HepG2 (cell line): Measurements from ENCODE around the gene SNX15. TPM values are rescaled to one million over a fixed set of nuclear protein-coding genes. Genes with fewer than 3 reads are reported as not detected.

Experiments
- ASH2L ChIP-seq: fragments of 300-600, 200-600 bp; sonication (generic); IDR thresholded peaks from 2 replicates; pipeline ENCODE4 v1.7.0; 2017; ENCODE audit warnings: low read depth, mild to moderate bottlenecking, moderate library complexity, mixed read lengths, low read length; ENCODE audit not compliant: insufficient read length
- FOXK1 ChIP-seq: sonication (generic); formaldehyde crosslinking; IDR thresholded peaks from 2 replicates; pipeline ENCODE4 v1.4.0; 2020; ENCODE audit warnings: low read depth, missing genetic modification reagents, borderline replicate concordance
- KLF13 ChIP-seq: sonication (generic); formaldehyde crosslinking; IDR thresholded peaks from 2 replicates; pipeline ENCODE4 v1.4.0; 2020; ENCODE audit warnings: mild to moderate bottlenecking, missing genetic modification reagents
- NCOA1 ChIP-seq: sonication (generic); formaldehyde crosslinking; IDR thresholded peaks from 2 replicates; pipeline ENCODE4 v1.9.0; 2021; ENCODE audit warnings: missing genetic modification reagents
- SOX5 ChIP-seq: IDR thresholded peaks from 2 replicates; pipeline ENCODE4 v1.6.1; 2016; ENCODE audit warnings: borderline replicate concordance
- TGIF2 ChIP-seq: IDR thresholded peaks from 2 replicates; pipeline ENCODE4 v1.6.1; 2016; ENCODE audit warnings: control low read depth, missing compliant biosample characterization
- ZC3H4 ChIP-seq: sonication (generic); formaldehyde crosslinking; IDR thresholded peaks from 2 replicates; pipeline ENCODE4 v1.4.0; 2020; ENCODE audit warnings: missing genetic modification reagents, borderline replicate concordance
- ZEB1 ChIP-seq: IDR thresholded peaks from 2 replicates; pipeline ENCODE4 v1.6.1; 2012; ENCODE audit warnings: mild to moderate bottlenecking, low read depth, inconsistent platforms; ENCODE audit not compliant: insufficient replicate concordance
- ZNF230 ChIP-seq: sonication (generic); formaldehyde crosslinking; IDR thresholded peaks from 2 replicates; pipeline ENCODE4 v1.4.0; 2020; ENCODE audit warnings: mild to moderate bottlenecking, missing genetic modification reagents
- ZNF317 ChIP-seq: sonication (generic); formaldehyde crosslinking; IDR thresholded peaks from 2 replicates; pipeline ENCODE4 v1.5.0; 2020; ENCODE audit warnings: mild to moderate bottlenecking, missing genetic modification reagents
- ZNF432 ChIP-seq: sonication (generic); formaldehyde crosslinking; IDR thresholded peaks from 2 replicates; pipeline ENCODE4 v1.5.0; 2020; ENCODE audit warnings: missing genetic modification reagents, mild to moderate bottlenecking, borderline replicate concordance
- ZNF557 ChIP-seq: sonication (generic); formaldehyde crosslinking; IDR thresholded peaks from 2 replicates; pipeline ENCODE4 v1.4.0; 2020; ENCODE audit warnings: missing genetic modification reagents
- ZNF558 ChIP-seq: sonication (generic); formaldehyde crosslinking; IDR thresholded peaks from 2 replicates; pipeline ENCODE4 v1.9.0; 2022; ENCODE audit warnings: mild to moderate bottlenecking, missing genetic modification reagents, borderline replicate concordance
- ZNF7 ChIP-seq: IDR thresholded peaks from 2 replicates; pipeline ENCODE4 v1.6.1; 2016; ENCODE audit warnings: missing biosample characterization, missing genetic modification reagents
- polyA plus RNA-seq, 8 experiments: library from polyadenylated mRNA; depleted of rRNA in 3 of 8; stranded (reverse) in 7 of 8; unstranded in 1 of 8; fragments of >200 nt; fragmentation: Illumina TruSeq in 4 of 8; extraction: Trizol in 4 of 8; gene quantifications; 2 replicates each; pipeline versions ENCODE4 v1.2.1 to v1.2.3, GENCODE V29; 2011 to 2016; ENCODE audit warnings: low read depth in 4 of 8, missing spikeins in 1 of 8, mixed read lengths in 1 of 8; ENCODE audit not compliant: insufficient read depth in 1 of 8
- total RNA-seq, 5 experiments: library from RNA; depleted of rRNA; stranded (reverse); fragments of >200 nt; fragmentation: Illumina TruSeq; extraction: Trizol; gene quantifications; 2 replicates each; pipeline ENCODE4 v1.2.3, GENCODE V29; 2016; ENCODE audit warnings: low read depth in 1 of 5
- TF ChIP-seq, protein P1 (sequence below): sonication (generic); formaldehyde crosslinking; conservative IDR thresholded peaks from 2 replicates; pipeline ENCODE4 v1.8.0; 2022; ENCODE audit warnings: mild to moderate bottlenecking, moderate library complexity, missing genetic modification reagents
- TF ChIP-seq, protein P2 (sequence below): sonication (generic); formaldehyde crosslinking; IDR thresholded peaks from 2 replicates; pipeline ENCODE4 v1.8.0; 2022; ENCODE audit warnings: mild to moderate bottlenecking, missing genetic modification reagents, moderate library complexity
- TF ChIP-seq, protein P3 (sequence below): fragments of 450-650 bp; IDR thresholded peaks from 2 replicates; pipeline ENCODE4 v1.6.1; 2017

SNX15 gene
- total and polyA plus RNA-seq, 2 of the 13 experiments (the other 11 are each of a cell fraction or from before 2014, with no cell fraction given) = 19.1 to 22.6 TPM

DNA sequence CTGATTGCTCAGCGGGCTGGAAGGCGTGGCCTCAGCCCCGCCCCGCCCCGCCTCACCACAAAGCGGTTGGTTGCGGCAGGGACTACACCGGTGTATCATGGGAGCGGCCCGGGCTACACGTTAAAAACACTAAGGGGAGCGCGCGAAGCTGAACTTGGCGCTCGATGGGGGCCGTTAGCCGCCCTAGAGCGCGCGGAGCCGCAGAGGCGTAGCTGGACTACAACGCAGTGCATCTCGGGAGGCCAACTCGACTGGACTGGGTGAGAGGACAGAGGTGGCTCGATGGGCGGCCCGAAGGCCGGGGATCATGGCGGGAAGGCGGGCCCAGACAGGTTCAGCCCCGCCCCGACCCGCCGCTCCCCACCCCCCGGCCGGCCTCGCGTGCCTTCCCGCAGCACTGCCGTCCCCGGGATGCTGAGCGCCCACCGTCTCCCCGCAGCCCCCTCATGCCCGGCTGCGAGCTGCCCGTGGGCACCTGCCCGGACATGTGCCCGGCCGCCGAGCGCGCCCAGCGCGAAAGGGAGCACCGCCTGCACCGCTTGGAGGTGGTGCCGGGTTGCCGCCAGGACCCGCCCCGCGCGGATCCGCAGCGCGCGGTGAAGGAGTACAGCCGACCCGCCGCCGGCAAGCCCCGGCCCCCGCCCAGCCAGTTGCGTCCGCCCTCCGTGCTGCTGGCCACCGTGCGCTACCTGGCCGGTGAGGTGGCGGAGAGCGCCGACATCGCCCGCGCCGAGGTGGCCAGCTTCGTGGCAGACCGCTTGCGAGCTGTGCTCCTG, 13.8 kb downstream of the SNX15 start, which contains the start of gene SAC3D1 (continued):
- TF ChIP-seq SOX5 (CRISPR knock-in tag) (no peak), ZNF557 (CRISPR knock-in tag) (no peak), ZNF230 (CRISPR knock-in tag) (no peak), ZEB1 (no peak), KLF13 (CRISPR knock-in tag) (no peak), ASH2L (peak; percentile 71), ZNF432 (CRISPR knock-in tag) (no peak), ZNF558 (CRISPR knock-in tag) (peak; percentile 45; the same call in 1 of the 2 replicates), ZNF317 (peak; percentile 76; the same call in 1 of the 2 replicates), FOXK1 (peak; percentile 49; the same call in 1 of the 2 replicates), ZNF7 (CRISPR knock-in tag) (no peak), ZC3H4 (CRISPR knock-in tag) (no peak), TGIF2 (CRISPR knock-in tag) (no peak), NCOA1 (no peak)
- TF ChIP-seq, protein P1, sequence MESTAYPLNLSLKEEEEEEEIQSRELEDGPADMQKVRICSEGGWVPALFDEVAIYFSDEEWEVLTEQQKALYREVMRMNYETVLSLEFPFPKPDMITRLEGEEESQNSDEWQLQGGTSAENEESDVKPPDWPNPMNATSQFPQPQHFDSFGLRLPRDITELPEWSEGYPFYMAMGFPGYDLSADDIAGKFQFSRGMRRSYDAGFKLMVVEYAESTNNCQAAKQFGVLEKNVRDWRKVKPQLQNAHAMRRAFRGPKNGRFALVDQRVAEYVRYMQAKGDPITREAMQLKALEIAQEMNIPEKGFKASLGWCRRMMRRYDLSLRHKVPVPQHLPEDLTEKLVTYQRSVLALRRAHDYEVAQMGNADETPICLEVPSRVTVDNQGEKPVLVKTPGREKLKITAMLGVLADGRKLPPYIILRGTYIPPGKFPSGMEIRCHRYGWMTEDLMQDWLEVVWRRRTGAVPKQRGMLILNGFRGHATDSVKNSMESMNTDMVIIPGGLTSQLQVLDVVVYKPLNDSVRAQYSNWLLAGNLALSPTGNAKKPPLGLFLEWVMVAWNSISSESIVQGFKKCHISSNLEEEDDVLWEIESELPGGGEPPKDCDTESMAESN (CRISPR knock-in tag) = no peak
- TF ChIP-seq, protein P2, sequence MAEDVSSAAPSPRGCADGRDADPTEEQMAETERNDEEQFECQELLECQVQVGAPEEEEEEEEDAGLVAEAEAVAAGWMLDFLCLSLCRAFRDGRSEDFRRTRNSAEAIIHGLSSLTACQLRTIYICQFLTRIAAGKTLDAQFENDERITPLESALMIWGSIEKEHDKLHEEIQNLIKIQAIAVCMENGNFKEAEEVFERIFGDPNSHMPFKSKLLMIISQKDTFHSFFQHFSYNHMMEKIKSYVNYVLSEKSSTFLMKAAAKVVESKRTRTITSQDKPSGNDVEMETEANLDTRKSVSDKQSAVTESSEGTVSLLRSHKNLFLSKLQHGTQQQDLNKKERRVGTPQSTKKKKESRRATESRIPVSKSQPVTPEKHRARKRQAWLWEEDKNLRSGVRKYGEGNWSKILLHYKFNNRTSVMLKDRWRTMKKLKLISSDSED (CRISPR knock-in tag) = no peak
- TF ChIP-seq, protein P3, sequence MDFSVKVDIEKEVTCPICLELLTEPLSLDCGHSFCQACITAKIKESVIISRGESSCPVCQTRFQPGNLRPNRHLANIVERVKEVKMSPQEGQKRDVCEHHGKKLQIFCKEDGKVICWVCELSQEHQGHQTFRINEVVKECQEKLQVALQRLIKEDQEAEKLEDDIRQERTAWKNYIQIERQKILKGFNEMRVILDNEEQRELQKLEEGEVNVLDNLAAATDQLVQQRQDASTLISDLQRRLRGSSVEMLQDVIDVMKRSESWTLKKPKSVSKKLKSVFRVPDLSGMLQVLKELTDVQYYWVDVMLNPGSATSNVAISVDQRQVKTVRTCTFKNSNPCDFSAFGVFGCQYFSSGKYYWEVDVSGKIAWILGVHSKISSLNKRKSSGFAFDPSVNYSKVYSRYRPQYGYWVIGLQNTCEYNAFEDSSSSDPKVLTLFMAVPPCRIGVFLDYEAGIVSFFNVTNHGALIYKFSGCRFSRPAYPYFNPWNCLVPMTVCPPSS = no peak
